A549 (cell line): ENCODE measurements around the gene APOC1.

ENCODE experiments used
- CEBPB ChIP-seq, 2 experiments: fragments of >200 bp in 1 of 2; sonication (Bioruptor Twin) in 1 of 2; formaldehyde crosslinking in 1 of 2; IDR thresholded peaks; 2 replicates each; pipeline ENCODE4 v1.6.1; 2012 to 2016
- CHD2 ChIP-seq: fragments of 150-350 bp; IDR thresholded peaks from 2 replicates; pipeline ENCODE4 v1.6.1; 2014; ENCODE audit warnings: low read length; ENCODE audit not compliant: partially characterized antibody
- EHF ChIP-seq: fragments of 250-450 bp; sonication (Bioruptor Pico); IDR thresholded peaks from 2 replicates; pipeline ENCODE4 v1.5.0; 2020; ENCODE audit warnings: mild to moderate bottlenecking
- POLR2A ChIP-seq: IDR thresholded peaks from 2 replicates; pipeline ENCODE4 v1.6.1; 2012; ENCODE audit warnings: mild to moderate bottlenecking, low read length
- ZC3H11A ChIP-seq: fragments of 450-650 bp; IDR thresholded peaks from 2 replicates; pipeline ENCODE4 v1.6.1; 2014; ENCODE audit warnings: antibody characterized with exemption, mild to moderate bottlenecking
- TF ChIP-seq, protein P1 (sequence below): fragments of >200 bp; sonication (Bioruptor Twin); formaldehyde crosslinking; IDR thresholded peaks from 3 replicates; pipeline ENCODE4 v1.5.1; 2016

DNA sequence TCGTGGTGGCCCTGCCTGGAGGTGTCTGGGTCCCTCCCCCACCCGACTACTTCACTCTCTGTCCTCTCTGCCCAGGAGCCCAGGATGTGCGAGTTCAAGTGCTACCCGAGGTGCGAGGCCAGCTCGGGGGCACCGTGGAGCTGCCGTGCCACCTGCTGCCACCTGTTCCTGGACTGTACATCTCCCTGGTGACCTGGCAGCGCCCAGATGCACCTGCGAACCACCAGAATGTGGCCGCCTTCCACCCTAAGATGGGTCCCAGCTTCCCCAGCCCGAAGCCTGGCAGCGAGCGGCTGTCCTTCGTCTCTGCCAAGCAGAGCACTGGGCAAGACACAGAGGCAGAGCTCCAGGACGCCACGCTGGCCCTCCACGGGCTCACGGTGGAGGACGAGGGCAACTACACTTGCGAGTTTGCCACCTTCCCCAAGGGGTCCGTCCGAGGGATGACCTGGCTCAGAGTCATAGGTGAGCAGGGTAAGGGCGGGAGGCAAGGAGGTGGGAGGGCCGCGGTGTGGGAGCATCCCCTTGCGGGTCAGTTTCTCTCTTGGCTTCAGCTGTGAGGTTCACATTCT is 49.1 kb upstream of the APOC1 start:
- TF ChIP-seq, protein P1, sequence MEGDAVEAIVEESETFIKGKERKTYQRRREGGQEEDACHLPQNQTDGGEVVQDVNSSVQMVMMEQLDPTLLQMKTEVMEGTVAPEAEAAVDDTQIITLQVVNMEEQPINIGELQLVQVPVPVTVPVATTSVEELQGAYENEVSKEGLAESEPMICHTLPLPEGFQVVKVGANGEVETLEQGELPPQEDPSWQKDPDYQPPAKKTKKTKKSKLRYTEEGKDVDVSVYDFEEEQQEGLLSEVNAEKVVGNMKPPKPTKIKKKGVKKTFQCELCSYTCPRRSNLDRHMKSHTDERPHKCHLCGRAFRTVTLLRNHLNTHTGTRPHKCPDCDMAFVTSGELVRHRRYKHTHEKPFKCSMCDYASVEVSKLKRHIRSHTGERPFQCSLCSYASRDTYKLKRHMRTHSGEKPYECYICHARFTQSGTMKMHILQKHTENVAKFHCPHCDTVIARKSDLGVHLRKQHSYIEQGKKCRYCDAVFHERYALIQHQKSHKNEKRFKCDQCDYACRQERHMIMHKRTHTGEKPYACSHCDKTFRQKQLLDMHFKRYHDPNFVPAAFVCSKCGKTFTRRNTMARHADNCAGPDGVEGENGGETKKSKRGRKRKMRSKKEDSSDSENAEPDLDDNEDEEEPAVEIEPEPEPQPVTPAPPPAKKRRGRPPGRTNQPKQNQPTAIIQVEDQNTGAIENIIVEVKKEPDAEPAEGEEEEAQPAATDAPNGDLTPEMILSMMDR = no peak
- no peak for TF ChIP-seq EHF
- no peak for TF ChIP-seq ZC3H11A
- no peak for TF ChIP-seq POLR2A
- no peak for TF ChIP-seq CEBPB (IDR thresholded peaks at IDR 0.05)
- TF ChIP-seq CHD2 = no peak
